Colonic mucosa (tissue), 4 donors: ENCODE data around the gene STPG4. TPM values are rescaled to one million over a fixed set of nuclear protein-coding genes. Genes with fewer than 3 reads are reported as not detected.

ENCODE experiments used
- DNase-seq: peaks from one replicate; pipeline ENCODE4 v3.0.0-alpha.2; 2020
- H3K27ac ChIP-seq: fragments of 200-600 bp; one replicate; pipeline ENCODE4 v1.8.0; 2021
- H3K27me3 ChIP-seq: fragments of 200-600 bp; one replicate; pipeline ENCODE4 v1.8.0; 2021
- H3K36me3 ChIP-seq: fragments of 200-600 bp; one replicate; pipeline ENCODE4 v1.8.0; 2021
- H3K4me1 ChIP-seq: fragments of 200-600 bp; one replicate; pipeline ENCODE4 v1.8.0; 2021; ENCODE audit warnings: mild to moderate bottlenecking
- H3K4me3 ChIP-seq: fragments of 200-600 bp; one replicate; pipeline ENCODE4 v1.8.0; 2021
- H3K9ac ChIP-seq, 2 donors: one replicate each; pipeline ENCODE4 v1.7.0; 2013; ENCODE audit warnings: control low read depth in 2 of 2, low read depth in 2 of 2, low read length in 2 of 2
- H3K9me3 ChIP-seq: fragments of 200-600 bp; one replicate; pipeline ENCODE4 v1.8.0; 2021
- intact Hi-C: fragments of 100-400 bp; cut with DNase I; formaldehyde crosslinking; loops from one replicate; pipeline ENCODE4 v1.14.1; 2022
- total RNA-seq, 2 donors: library from RNA; stranded (reverse); fragmentation: NEBNext Ultra II Directional in 1 of 2; extraction: Animal tissue kit (Norgen Biotek cat#: 25700) in 1 of 2; gene quantifications; one replicate each; pipeline ENCODE4 v1.2.1, GENCODE V29; 2021
- TF ChIP-seq, protein P1 (sequence below): fragments of 200-600 bp; IDR thresholded peaks from one replicate; pipeline ENCODE4 v1.8.0; 2022; ENCODE audit warnings: antibody characterized with exemption, mild to moderate bottlenecking
- donor health status: healthy.
- donor health status: DM: no; HTN: no; CAD: no.
- donor health status: DM: no; HTN: no; CAD: no.

The STPG4 gene
- total RNA-seq, 2 donors from 2014 or later: 0.21 to 0.47 TPM

DNA sequence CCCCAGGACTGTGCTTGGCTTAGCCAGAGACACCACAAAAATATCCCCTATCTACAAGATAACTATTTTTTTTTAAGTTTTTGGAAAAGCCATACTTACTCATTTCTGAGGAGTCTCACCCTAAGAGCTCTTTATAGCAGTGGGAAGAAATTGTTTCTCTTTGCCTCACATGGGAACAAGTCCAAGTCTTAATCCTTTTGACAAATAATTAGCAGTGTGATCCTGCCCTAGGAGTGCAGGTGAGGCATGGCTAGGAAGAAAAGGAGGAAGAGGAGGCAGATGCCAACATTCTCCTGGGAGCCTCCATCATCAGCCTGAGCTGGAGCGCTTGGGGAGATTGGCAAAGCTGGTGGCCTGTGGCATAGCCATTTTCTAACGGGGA is 115.6 kb downstream of the STPG4 start:
- Histone ChIP-seq H3K9ac (no peak overlapping the region), H3K9me3 (no peaks in the 10 kb centered on the region), H3K27me3 (no peaks in the 10 kb centered on the region), H3K36me3 (no peaks in the 10 kb centered on the region), H3K27ac (peak overlapping the region; percentile 27), H3K4me1 (peaks cover 5% of the 10 kb centered on the region), H3K4me3 (no peak overlapping the region)
- TF ChIP-seq, protein P1, sequence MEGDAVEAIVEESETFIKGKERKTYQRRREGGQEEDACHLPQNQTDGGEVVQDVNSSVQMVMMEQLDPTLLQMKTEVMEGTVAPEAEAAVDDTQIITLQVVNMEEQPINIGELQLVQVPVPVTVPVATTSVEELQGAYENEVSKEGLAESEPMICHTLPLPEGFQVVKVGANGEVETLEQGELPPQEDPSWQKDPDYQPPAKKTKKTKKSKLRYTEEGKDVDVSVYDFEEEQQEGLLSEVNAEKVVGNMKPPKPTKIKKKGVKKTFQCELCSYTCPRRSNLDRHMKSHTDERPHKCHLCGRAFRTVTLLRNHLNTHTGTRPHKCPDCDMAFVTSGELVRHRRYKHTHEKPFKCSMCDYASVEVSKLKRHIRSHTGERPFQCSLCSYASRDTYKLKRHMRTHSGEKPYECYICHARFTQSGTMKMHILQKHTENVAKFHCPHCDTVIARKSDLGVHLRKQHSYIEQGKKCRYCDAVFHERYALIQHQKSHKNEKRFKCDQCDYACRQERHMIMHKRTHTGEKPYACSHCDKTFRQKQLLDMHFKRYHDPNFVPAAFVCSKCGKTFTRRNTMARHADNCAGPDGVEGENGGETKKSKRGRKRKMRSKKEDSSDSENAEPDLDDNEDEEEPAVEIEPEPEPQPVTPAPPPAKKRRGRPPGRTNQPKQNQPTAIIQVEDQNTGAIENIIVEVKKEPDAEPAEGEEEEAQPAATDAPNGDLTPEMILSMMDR: no peak
- no peak for DNase-seq
- intact Hi-C loops: no loop called here

DNA sequence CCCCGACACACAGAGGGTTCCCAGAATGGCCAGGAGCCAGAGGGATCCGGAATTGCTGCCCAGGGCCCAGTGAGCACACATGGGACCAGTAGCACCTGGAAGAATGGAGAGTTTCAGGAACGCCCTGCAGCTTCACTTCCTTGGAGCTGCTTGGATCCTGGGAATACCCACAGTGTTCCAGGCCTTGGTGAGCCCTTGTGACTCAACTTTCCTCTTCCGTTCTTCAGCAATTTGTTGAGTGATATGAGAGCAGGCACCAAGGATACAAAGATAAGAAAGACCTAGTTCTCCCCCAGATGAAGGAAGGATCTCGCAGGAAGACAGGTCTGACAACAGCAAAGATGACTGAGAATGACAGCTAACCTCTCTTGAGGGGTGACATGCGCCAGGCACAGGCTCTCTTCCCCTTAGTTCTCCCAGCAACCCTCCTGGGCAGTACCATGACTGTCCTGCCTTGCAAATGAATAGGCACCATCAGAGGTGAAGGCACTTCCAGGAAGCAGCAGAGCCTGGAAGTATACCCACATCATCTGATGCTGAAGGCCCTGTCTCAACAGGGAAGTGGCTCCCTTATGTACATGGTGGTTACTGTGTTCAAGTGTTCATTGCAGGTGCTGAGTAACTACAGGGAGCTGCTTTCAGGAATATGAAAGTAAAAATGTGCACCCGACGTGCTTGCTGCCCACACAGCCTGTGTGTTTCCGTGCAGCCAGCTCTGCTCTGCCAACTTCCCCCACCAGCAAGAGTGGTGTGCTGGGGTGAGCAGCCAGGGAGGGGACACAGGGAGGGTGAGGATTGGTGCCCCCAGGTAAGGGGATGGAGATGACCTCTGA is 116.2 kb downstream of the STPG4 start:
- no peak overlapping the region for H3K4me3 ChIP-seq
- H3K9me3 ChIP-seq: no peaks in the 10 kb centered on the region
- no peak for DNase-seq
- no peak overlapping the region for H3K9ac ChIP-seq
- peaks cover 5% of the 10 kb centered on the region for H3K4me1 ChIP-seq
- intact Hi-C loops: no loop called here
- no peaks in the 10 kb centered on the region for H3K27me3 ChIP-seq
- no peak overlapping the region for H3K27ac ChIP-seq
- H3K36me3 ChIP-seq: no peaks in the 10 kb centered on the region
- TF ChIP-seq, protein P1: no peak

DNA sequence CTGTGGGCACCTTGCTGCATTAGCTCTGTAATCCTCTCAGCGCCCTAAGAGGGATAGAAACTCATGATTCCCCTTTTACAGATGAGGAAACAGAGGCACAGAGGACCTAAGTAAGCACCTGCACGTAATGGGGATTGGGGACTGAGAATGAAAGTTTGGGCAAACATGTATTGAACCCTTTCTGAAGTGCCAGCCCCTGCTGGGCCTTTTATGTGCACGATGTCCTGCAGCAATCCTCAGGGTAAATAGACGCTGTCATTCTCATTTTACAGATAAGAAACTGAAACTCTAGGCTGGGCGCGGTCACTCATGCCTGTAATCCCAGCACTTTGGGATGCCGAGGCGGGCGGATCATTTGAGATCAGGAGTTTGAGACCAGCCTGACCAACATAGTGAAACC is 117.4 kb downstream of the STPG4 start:
- Histone ChIP-seq H3K27me3 (no peaks in the 10 kb centered on the region), H3K36me3 (no peaks in the 10 kb centered on the region), H3K27ac (no peak overlapping the region), H3K4me3 (no peak overlapping the region), H3K4me1 (peaks cover 11% of the 10 kb centered on the region), H3K9ac (no peak overlapping the region), H3K9me3 (no peaks in the 10 kb centered on the region)
- no peak for DNase-seq
- TF ChIP-seq, protein P1: no peak
- intact Hi-C loops: no loop called here

Other genes with a start within 250 kb of the STPG4 start
- gene MCFD2, start 239.5 kb downstream of the STPG4 start, total RNA-seq: 10 to 100 TPM; 44.0 to 54.8 TPM
- gene TTC7A, start 214.1 kb downstream of the STPG4 start, total RNA-seq: 10 to 100 TPM; 28.5 to 28.7 TPM
- 100 to 1,000 TPM; 644 to 833 TPM for gene CALM2, start 21.2 kb upstream of the STPG4 start, total RNA-seq
- gene EPCAM, start 214.0 kb upstream of the STPG4 start, total RNA-seq: 1,000 to 10,000 TPM; 1,354 to 1,578 TPM
- 10 to 100 TPM; 16.5 to 35.1 TPM for gene MSH2, start 247.8 kb upstream of the STPG4 start, total RNA-seq